GM19372 (cell line): Measurements from ENCODE around the gene BATF3.

Experiments
- ATAC-seq: cut with Tn5 transposase; IDR thresholded peaks from one replicate; pipeline ENCODE4 v1.9.1; 2021; ENCODE audit warnings: mild to moderate bottlenecking, low read depth, moderate library complexity; ENCODE audit not compliant: unreplicated experiment

BATF3 gene

DNA sequence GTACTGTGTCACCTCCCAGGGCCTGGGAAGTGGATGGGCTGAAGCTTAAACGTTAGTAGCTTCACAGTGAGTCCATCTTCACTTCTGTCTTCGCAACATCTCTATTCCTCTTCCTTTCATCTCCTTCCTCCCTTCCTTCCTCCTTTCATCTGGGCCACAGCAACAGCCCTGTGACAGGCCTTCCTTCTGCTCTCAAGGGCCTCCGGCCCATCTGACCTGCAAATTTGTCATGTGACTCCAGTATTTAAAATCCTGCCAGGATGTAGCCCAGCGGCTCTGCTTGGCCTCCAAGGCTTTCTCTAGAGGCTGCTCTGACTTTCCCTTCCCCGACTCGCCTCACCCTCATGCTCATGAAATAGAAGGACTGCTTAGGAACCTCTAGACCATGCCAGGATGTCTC, 10.9 kb upstream of the BATF3 start:
- no peak for ATAC-seq

DNA sequence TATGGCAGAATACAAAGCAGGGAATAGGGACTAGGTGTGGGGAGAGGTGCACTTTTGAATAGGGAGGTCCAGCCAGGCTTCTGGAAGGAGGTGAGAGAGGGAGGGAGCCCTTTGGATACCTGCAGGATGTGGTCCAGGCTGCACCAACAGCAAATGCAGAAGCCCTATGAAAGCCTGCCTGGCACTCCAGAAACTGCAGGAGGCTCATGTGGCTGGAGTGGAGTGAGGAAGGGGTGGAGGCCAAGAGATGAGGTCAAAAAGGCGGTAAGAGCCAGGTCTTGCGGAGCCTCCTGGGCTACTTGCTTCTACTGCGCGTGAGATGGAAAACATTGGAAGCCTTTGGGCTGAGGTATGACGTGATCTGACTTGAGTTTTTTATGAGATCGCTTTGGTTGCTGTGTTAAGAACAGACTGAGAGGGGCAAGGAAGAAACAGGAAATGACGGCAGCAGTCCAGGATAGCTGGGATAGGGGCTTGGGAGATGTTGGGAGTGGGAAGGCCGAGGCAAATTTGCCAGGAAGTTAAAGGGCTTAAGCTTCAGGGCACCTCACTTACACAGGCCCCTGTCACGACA, 4.4 kb upstream of the BATF3 start:
- no peak for ATAC-seq

DNA sequence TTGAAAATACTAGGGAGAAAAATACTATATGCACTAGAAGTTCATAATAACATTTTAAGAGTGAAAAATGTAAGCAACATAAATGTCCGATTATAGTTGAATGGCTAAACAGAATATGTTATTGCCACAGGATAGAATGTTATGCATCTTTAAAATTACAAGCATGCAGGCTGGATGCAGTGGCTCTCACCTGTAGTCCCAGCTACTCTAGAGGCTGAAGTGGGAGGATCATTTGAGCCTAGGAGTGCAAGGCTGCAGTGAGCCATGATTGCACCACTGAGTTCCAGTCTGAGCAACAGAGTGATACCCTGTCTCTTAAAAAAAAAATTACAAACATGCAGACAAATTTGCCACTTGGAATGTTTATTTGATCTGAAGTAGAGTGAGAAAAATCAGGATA, 3.0 kb upstream of the BATF3 start:
- no peak for ATAC-seq

DNA sequence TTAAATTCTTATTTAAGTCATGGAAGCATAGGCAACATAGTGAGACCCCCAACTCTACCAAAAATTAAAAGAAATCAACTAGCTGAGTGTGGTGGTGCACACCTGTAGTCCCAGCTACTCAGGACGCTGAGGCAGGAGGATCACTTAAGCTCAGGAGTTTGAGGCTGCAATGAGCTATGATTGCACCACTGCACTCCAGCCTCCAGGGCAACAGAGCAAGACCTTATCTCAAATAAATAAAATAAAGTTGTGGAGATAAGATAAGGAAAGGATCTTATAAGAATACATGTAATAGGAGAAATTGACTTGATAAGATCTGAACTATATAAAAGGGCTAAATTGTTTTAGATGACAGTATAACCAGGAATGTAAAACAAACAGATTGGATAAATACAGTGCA, 2.3 kb upstream of the BATF3 start:
- ATAC-seq, result no peak

DNA sequence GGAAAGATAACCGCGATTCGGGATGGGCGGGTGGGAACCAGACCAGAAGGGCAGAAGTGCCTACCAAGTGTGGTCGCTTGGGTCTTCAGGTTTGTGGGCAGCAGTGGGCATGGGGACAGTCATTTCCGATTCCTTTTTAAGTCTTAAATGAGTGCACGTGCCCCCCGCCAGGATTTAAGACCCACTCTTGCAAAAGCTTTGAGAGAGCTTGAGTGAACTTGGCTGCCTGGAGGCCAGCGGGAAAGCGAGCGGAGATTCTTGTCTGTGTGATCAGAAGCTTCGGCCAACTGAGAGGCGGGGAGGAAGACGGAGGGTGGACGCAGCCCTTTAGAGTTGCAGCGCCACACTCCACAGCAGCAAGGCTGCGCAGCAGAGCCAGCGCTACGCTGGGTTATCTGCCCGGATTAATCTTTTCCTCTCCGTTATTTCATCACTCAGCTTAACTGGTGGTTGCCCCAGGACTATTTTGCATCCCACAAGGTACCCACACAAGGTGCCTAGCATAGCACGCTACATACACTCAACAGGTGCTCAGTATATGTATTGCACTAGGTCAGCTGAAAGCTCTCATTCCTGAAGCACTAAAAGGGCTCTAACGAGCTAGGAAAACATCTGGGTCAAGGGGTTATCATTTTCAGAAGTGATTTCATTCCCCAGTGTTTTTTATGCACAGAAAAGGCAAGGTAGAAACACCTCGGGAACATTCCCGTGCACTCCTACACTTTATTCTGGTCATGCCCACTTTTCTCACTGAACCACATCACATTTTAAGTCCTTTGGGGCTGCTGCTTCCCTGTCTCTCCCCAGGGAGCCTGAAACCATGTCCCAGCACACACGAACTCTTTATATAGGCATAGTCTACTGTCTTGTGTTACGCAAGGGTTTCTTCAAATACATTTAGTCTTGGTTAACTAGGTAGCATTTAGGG, 1.5 kb upstream of the BATF3 start:
- ATAC-seq, result peak; percentile 38

DNA sequence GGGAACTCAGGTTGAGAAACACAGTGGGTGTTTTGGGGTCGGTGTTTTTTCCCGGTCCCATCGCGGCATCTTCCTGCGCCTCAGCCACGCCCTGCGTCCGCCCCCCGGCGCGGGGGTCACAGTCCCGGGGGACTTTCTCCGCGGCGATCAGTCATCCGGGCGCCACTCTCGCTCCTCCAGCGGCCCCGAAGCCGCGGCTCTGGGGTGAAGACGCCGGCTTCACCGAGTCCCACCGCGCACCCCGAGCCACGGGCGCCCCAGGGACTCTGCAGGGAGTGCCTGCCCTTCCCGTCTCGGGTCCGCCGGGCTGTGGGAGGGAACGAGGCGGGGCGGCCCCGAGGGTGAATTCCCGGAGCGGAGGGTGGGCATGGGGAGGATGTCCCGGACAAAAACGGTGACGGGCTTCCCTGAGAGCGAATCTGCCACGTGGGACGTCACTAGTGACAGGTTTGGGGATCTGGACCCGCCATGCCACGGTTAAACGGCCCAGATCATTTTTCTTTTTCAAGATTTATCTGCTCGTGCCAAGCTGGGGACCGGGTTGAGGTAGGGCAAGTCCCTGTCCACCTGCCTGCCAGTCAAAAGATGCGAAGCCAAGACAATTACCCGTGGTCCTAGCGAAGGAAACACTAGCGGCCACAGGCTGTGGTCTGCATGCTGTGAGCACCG, 717 bp upstream of the BATF3 start:
- no peak for ATAC-seq

DNA sequence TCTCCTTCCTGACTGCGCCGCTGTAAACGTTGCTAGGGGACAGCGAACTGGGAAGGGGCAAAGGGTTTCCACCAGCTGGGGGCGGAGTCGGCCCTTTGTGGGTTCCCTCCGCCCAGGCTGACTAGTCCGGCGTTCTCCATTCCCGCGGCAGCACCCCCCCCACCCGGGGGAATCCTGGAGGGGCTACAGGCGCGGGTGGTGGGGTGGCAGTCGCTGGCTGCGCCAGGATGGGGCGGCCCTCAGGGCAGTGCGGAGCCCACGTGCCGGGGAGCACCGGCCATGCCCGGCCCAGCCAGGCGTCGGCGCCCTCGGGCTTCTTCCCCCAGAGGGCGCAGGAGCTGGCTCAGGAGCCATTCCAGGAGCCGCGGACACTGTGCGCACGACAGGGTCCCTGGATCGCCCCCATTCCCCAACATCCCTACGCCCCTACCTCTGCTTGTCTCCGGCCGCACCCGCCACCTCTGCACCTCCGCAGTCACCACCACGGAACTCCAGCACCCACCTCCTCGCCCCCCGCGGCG, 476 bp downstream of the BATF3 start:
- ATAC-seq, result peak; percentile 54

DNA sequence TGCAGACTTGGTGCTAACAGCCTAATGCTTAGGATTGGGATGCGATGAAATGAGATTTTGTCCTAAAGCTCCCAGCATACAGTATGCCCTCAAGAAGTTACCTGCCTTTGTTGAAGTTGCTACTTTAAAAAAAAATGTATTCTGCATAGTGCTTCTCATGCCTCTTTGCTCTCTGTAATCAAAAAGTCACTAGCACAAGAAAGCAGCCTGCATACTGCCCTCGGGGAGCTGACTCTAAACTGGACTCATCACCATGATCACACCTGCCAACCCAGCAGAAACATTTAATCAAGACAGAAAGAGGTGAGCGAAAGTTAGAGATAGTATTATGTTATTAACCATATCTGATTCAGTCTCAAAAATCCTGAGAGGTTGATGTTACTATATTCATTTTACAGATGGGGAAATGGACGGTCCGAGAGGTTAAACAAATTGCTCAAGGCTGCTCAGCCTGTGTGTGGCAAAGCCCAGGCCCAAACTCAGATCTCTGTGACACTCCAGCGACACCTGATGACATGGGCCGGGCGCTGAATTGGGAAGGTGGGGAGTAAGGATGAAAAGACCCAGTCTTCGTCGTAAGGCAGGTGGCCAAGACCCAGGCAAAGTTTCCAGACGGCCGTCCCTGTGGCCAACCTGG, 1.1 kb downstream of the BATF3 start:
- no peak for ATAC-seq

DNA sequence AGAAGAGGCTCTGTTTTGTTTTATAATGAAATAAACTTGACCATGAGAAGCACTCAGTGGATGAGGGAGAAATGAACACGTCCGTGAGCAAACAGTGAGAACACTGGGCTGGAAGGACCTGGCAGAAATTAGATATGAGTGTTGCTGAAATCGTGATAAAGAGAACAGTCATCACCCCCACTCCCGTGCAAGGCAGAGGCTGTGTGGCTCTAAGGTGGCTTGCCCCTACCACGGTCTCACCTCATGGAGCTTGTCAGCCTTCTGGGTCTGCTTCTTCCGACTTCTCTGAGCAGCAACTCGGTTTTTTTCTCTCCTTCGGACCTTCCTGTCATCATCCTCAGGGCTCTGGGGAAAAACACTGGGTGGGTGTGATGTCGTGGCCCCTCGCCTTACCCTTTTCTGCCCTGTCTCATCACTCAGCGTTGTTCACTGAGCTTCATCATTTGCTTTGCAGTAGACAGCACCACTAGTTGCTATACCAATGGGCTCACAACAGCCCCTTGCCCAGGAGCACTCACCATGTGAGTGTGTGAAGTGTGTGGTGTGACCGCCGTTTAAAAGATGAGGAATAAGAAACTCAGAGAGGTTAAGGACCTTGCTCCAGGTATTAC, 2.8 kb downstream of the BATF3 start:
- no peak for ATAC-seq

DNA sequence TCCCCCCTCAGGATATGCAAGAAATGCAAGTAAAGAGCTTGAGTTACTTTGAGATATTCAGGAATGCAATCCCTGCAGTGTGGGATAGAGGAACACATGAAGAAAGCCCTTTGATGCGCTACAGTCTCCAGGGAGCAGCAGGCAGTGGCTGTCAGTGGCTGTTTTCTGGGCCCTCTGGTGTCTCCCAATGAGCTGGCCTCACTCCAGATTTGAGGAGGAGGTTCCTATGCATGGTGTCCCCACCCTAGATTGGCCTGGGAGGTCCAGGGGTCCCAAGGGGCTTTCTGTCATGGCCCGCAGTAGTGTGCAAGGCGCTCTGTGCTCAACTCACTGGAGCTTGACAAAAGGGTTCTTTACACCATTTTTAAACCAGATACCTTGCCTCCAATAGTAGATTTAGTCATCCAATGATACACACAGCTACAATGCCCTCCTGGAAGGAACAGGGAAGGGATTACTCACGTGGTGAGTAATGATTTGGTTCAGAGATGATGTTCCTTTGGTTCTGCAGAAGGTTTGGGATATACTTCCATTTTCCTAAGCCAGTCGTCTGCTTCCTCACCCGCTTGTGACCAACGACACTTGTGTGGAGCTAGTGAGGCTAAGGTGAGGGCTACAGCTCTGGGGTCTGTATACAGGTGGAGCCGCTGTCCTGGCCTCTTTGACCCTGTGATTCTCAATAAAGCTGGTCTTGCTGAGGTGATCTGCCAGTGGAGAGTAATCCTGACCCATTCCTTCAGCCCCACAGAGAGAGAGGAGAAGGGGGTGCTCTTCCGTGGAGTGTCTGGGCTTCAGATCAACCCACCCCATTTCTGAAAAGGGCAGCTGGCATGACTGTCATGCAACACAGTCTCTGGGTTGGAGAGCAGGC, 6.6 kb downstream of the BATF3 start:
- ATAC-seq, result no peak

DNA sequence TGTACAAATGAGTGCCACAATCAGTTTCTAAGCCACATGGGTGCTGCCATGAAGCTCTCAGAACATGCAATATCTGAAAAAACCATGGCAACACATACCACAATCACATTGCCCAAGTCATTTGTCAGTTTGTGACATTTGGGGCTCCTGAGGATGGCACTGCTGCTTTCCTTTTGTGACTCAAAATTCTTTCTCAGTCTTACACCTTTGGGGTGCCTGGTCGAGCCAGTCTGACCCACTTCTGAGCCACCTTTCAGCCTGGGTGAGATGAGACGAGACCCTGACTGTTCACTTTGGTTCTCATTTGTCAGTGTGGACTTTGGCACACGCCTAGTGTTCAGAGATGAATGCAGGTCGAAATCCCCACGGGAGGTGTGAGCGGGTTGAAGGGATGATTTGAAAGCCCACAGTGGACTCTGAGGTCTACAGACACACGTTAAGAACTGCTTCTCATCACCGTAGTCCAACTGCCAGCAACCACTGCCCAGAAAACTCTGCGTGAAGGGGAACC, 8.0 kb downstream of the BATF3 start:
- no peak for ATAC-seq

DNA sequence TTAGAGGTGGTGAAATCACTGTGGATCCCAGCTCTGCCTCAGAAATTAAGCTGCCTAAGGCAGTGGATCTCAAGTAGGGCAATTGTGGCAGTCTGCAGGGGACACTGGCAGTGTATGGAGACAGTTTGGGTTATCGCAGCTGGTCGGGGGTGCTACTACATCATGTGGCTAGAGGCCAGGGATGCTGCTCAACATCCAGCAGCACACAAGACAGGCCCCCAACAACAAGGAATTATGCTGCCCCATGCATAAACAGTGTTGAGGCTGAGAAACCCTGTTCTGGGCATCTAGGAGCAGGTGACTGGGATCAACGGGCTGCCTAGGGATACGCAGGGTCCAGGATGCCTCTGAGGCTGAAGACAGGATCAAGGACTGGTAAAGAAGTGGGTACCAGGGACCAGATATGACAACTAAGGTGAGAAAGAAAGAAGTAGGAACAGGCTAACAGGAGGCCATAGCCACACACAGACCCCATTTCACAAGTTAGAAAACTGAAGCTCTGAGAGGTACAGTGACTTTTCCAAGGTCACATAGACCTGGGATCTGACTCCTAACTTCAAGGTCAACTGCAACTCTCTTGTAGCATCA, 8.7 kb downstream of the BATF3 start:
- ATAC-seq, result no peak

DNA sequence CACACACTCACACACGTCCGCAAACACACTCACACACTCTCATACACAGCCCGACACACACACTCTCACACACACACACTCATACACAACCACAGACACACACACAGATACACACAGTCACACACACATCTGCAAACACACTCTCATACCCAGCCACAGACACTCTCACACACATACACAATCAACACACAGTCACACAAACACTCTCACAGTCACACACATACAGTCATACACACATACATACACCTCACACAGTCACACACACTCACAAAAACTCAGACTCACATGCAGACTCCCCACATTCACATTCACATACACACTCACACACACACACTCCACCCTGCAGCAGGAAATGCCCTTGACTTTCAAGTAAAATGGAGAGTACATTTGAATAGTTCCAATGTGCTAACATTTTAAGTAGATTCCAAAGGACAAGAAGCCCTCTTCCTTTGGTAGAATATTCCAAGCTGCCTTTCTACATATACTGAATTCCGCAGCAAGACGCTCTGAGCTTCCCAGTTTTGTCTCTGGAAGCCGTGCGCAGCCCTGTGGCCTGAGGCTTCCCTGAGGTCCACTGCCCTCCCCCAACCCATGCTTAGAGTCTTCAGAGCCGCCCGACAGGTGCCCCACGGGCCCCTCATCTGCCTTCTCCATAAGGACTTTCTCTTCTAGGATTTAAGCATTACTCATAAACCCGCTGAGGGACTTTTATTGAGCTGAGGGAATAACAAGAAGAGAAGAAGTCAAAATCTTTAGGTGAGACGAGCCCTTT, 9.7 kb downstream of the BATF3 start:
- ATAC-seq, result no peak

DNA sequence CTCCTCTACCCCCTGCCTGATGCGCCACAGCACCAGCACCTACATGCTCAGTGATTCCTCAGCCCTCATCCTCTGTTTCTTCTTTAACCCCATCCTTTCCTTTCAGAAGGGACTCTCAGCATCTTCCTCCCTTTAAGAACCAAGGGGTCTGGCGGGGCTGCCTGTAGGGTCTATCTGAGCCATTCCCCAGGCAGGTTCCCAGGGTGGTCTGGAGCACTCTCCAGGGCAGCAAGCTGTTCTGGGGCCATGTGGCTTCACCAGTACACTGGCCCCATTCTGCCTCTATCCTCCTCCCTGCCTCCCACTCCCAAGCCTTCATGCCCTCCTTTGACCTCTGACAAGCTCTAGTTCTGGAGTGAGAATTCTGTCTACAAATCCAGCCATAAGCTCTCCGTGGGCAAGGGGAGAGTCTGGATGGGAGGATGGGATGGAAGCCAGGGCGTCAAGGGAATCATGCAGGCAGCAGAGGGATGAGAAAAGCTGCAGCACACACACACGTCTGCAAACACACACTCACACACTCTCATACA, 10.4 kb downstream of the BATF3 start:
- ATAC-seq, result no peak

DNA sequence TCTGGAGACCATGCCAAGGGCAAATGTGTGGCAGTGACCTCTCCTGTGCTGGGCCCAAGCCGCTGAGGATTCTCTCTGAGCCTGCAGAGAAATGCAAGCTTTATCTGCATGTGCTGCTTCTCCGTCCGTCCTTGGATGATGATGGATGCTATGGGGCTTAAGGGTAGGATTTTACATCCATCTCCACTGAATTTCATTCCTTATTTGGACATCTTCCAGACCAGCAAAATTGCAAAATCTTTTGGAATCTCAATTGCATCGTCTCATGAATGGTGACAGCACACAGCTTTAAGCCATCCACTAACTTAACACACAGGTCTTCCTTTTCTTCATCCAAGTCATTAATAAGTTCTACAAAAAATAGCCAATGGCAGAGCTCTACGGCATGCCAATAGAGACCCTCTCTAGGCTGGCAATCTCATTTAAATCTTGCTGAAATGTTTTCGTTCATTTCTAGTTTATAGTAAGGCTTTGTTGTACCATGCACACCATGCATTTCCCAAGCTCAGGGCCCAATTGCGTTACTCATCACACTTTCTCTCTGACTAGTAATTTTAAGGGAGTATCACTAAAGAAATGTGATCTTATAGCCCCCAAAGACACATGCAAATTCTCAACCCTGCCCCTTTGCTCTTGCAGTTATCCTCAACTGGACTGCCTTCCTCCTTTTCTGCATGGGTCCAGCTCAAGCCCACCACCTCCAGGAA, 11.1 kb downstream of the BATF3 start:
- no peak for ATAC-seq

DNA sequence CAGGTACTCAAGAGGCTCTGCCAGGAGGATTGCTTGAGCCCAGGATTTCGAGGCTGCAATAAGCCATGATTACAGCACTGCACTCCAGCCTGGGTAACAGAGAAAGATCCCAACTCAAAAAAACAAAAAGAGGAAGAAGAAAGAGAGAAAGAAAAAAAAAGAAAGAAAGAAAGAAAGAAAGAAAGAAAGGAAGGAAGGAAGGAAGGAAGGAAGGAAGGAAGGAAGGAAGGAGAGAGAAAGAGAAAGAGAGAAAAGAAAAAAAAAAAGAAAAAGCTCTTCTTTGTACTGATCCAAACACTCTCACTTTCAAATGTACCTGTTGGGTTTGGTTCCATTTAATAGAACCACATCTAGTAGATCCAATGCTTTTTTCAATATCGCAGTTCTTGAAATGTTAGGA, 11.8 kb downstream of the BATF3 start:
- no peak for ATAC-seq

DNA sequence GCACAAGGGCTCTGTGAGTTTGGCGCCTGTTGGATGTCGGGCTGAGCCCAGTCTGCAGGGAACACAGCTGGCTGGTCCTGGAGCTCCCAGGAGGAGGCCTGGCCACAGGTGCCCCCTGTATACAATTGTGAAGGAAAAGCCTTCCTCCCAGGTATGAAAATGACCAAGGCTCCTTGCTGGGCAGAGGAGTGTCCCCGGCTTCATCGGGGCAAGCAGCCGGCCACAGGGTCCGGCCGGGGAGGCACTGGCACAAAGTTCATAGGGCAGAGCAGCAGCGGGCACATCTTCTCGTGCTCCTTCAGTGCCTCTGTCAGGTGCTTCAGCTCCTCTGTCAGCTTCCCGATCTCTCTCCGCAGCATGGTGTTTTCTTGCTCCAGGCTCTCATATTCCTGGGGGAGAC, 13.0 kb downstream of the BATF3 start:
- ATAC-seq, result no peak
